ENCODE results near the gene ODC1. TPM values are rescaled to one million over a fixed set of nuclear protein-coding genes. Genes with fewer than 3 reads are reported as not detected.
A peak's percentile ranks its signal among the peaks of the same experiment; 100 is the strongest.

Gene ODC1
- total and polyA plus RNA-seq, 2 of the 4 experiments (the other 2 are of a cell fraction), result 117 to 204 TPM

DNA sequence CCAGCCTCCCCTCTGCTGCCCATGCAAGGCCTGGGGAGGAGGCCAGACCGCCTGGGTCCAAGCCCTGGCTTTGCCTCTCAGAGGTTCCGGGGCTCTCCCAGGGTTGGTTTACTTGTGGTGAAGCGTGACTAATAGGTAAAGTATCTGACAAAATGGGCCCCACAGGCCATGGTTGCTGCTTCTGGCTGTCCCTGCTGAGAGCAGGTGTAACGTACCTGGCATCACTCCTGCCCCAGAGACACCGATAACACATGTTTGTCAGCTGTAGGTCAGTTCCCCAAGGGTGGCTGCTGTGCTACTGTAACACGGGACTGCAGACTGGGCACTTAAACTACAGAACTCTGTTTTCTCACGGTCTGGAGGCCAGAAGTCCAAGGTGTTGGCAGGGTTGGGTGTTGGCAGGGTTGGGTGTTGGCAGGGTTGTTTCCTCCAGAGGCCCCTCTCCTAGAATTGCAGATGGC is 34.1 kb downstream of the ODC1 start:
- intact Hi-C loops (cut with micrococcal nuclease), result no loop called here
- in situ Hi-C loops (cut with MboI; ENCODE audit: low sequenced_read_pairs), result no loop called here
- Histone ChIP-seq H2AK5ac (ENCODE audit: low read depth, low read length) (no peak overlapping the region), H3K14ac (replicated peaks; ENCODE audit: low read depth, low read length) (no peak overlapping the region), H3K36me3 (ENCODE audit: control insufficient read depth, insufficient read depth, low read length) (no peaks in the 10 kb centered on the region), H2BK15ac (ENCODE audit: low read depth, low read length) (no peak overlapping the region), H4K20me1 (ENCODE audit: insufficient read depth, low read length) (peaks cover 9% of the 10 kb centered on the region; the same call in 1 of the 2 replicates), H3K4me3 (ENCODE audit: insufficient read depth, low read depth, low read length) (no peak overlapping the region), H3K27ac (ENCODE audit: insufficient read depth, low read length) (no peak overlapping the region), H2AFZ (replicated peaks; ENCODE audit: low read length, poor library complexity) (peak overlapping the region; percentile 34), H2BK5ac (ENCODE audit: low read depth, low read length, poor library complexity, severe bottlenecking) (no peak overlapping the region), H3K27me3 (ENCODE audit: control insufficient read depth, insufficient read depth, low read length) (no peaks in the 10 kb centered on the region), H3K9ac (ENCODE audit: low read depth, low read length) (no peak overlapping the region), H3K23ac (ENCODE audit: low read depth, low read length) (no peak overlapping the region), H3K56ac (ENCODE audit: extremely low read depth, insufficient read depth, low read length) (no peak overlapping the region), H2BK20ac (ENCODE audit: low read depth, low read length) (no peak overlapping the region), H3K79me1 (ENCODE audit: low read depth in 1 of 2, low read length in 2 of 2) (peaks cover 0 to 10% of the 10 kb centered on the region in 2 experiments; a peak in 1 of 4 replicates), H4K91ac (ENCODE audit: insufficient read depth, low read depth, low read length) (no peak overlapping the region), H3K9me1 (ENCODE audit: insufficient read depth, low read length) (peaks cover 10% of the 10 kb centered on the region; the same call in 1 of the 2 replicates), H4K8ac (ENCODE audit: low read depth in 2 of 2, low read length in 2 of 2) (no peak overlapping the region), H3K9me3 (ENCODE audit: control insufficient read depth, insufficient read depth, low read length) (no peaks in the 10 kb centered on the region), H4K5ac (ENCODE audit: low read depth, low read length) (no peak overlapping the region), H3K4me2 (ENCODE audit: low read depth, low read length) (no peak overlapping the region), H3K18ac (ENCODE audit: low read depth, low read length) (no peak overlapping the region), H3K4ac (ENCODE audit: low read depth, low read length) (0 out of 2 replicates have a peak overlapping the region, but pooled peaks have one; percentile 10), H3K4me1 (ENCODE audit: control insufficient read depth, insufficient read depth, low read length) (peaks cover 4% of the 10 kb centered on the region; the same call in 1 of the 2 replicates), H2BK120ac (ENCODE audit: low read depth, low read length) (no peak overlapping the region), H2AK9ac (replicated peaks; ENCODE audit: low read depth, low read length, poor library complexity) (peak overlapping the region; percentile 48)
- BruUV-seq (replicated peaks), result no TSS peak
- ATAC-seq (ENCODE audit: low read depth) (peak; percentile 74), DNase-seq (peak; percentile 68)
- ChIA-PET POLR2A (ENCODE audit: unreplicated experiment) (no interaction called here), CTCF (no interaction called here)
- WGBS, 2 experiments (ENCODE audit: extremely low coverage in 2 of 2, insufficient read length in 1 of 2), result 73% methylated on average over 3 of the region's 7 CpGs; no CpG with 5 or more reads in 1 of the 2 experiments
- no peak for TF ChIP-seq POLR2A (IDR thresholded peaks at IDR 0.05; ENCODE audit: low read depth, low read length)
- no peak for TF ChIP-seq FOS (IDR thresholded peaks at IDR 0.05; ENCODE audit: low read depth, low read length)
- dilution Hi-C loops (cut with HindIII; ENCODE audit: low sequenced_read_pairs, unreplicated experiment), result no loop called here

Measured in IMR-90 (cell line).